SIG-M5 treated with dmso at 0.1 percent for 504 hours (cell line): ENCODE data around the gene POLR1A.

ENCODE experiments used
- DNase-seq: peaks from one replicate; lab custom pipeline; 2025; ENCODE audit not compliant: unreplicated experiment; lab: John Stamatoyannopoulos, UW

Gene POLR1A

GRCh38 chr2:86105252-86105968 is at the start of gene POLR1A:
POLR1A (minus strand) TSS chr2:86105886; CDS start chr2:86105776, 110 bp downstream.
- DNase-seq = peak; percentile 95

DNA sequence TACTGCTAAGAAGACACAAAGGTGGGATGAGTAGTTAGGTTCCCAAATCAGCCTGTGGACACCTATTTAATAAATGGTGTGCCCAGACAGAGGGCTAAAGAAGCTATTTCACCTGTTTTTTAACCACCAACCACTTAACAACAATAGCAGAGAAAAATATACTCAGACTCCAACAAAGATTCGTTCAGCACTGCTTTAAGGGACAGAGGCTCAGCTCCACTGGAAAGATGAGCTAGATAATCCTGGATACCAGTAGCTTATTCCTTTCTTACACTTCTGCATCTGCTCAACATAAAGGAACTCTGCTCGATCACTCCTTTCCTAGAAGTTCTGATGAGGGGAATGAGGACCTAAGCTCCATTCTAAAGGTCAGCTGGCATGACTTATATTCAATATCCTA is 44.8 kb upstream of the POLR1A start:
- DNase-seq = no peak

DNA sequence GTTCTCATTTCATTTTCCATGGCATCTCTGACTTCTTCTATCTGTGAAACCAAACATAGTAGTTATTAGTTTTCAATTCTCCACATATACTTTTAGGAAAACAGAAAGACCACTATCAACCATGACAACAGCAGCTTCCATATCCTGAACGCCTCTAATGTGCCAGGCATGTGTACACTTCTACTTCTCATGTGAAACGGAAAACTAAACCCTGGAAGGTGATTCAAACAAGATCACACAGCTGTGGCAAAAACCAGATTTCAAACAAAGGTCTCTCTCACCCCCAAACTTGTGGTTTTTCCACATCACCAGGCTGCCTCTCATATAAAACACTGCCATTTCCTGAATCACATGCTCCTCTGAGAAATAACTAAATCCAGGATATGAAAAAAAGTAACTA is 42.1 kb upstream of the POLR1A start:
- no peak for DNase-seq

GRCh38 chr2:86143926-86144685 is 38.4 kb upstream of the POLR1A start:
- no peak for DNase-seq

- DNase-seq = peak; percentile 57
Observed at GRCh38 chr2:86143307-86143706, 37.6 kb upstream of the POLR1A start.

- DNase-seq = no peak
Observed at GRCh38 chr2:86142436-86143257, 37.0 kb upstream of the POLR1A start.

- DNase-seq = no peak
Observed at GRCh38 chr2:86140969-86141392, 35.3 kb upstream of the POLR1A start.

- DNase-seq = no peak
Observed at GRCh38 chr2:86139981-86140380, 34.3 kb upstream of the POLR1A start.

- DNase-seq = no peak
Observed at GRCh38 chr2:86138736-86139625, 33.3 kb upstream of the POLR1A start.

GRCh38 chr2:86136141-86136540 is 30.5 kb upstream of the POLR1A start:
- DNase-seq = no peak

DNA sequence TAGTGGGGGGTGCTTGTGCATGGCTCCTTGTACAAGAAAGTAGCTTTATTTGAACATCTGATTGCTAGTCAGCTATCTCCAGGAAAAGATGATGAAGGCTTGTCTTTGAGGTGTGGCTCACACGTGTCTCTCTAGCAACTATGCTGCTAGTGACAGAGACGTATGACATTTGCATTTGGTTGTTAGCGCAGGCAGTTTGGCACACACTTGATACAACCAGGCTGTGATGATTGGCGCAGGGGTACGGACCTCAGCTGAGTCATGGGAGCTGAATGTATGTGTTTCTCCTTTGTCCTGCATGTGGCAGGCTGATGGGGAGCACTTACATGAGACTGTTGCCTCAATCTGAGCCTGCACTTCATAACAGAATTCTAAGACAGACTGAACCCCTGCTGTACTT is 30.0 kb upstream of the POLR1A start:
- DNase-seq = no peak

- DNase-seq = no peak
Observed at GRCh38 chr2:86134709-86135108, 29.0 kb upstream of the POLR1A start.

DNA sequence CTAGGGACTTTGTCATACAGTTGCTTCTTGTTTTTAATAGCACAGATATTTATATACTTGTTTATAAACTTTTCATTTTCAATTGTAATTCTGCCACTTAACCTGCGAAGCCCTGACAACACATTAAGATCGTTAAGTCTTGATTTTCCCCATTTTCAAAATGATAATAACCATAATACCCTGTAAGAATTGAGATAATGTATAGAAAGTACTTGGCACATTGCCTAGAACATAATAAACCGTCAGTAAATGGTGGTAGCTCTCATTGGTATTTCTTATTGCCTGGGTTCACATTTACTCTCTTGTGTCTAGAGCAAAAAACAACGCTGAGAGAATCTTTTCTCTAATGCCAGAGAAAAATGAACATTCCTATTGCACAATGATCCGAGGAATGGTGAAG is 19.0 kb upstream of the POLR1A start:
- no peak for DNase-seq

DNA sequence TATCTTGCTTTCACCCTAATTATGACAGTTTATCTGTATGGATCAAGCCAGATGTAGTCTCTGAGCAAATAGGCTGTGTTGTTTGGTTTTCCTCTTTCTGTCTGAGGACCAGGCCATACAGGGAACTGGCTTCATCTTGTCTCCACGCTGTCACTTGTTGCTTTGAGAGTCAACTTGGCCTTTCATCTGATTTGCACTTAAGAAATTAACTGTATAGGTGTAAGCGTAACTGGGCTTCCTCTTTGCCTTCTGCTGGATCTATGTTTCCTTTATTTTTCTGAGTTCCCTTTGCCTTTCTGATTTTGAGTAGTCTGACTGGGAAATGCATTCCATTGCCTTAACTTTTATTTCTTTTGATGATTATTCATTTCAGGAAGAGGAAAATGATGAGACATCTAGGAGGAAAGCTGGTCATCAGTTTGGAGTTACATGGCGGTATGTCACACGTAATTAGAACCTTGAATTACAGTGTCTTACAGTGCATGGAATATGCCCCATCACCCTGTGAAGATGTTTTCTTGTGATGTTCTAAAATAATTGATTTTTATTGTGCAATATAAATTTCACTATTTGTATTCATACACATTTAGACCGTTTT is 17.7 kb upstream of the POLR1A start:
- no peak for DNase-seq

DNA sequence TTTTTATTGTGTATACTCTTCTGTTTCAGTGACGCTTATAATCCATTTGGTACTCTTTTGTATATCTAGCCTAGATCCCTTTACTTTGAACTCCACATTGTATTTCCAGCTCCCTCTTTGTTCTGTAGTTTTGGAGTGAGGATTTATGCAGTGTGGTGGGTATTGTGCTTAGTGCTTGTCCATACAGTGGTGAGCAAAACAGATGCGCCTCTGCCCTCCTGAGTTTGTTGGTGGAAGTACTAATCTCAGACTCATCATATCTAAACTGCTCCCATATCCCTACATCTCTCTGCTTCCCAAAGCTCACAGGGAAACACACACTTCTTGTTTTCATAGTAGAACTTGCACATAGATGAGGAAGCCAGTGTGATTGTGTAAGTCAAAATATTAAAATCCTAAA is 12.4 kb upstream of the POLR1A start:
- DNase-seq = no peak

DNA sequence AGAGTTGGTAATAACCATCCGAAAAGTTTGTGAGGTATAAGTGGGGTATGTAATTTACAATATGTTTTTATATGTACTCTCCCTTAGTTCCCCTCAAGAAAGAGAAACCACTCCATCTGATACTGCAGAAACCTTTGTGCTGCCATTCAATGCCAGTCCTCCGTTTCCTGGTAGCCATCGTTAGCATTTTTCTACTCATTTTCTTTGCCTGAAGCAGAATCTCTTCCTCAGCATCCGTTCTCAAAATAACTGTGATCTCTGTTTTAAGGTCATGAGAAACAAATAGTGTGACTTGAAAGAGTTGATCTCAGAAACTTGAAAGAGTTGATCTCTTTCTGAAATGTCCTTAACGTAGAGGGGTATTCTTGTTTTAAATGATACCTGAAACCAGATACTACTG is 1.3 kb upstream of the POLR1A start:
- peak; percentile 25 for DNase-seq

- DNase-seq = peak; percentile 97
Observed at GRCh38 chr2:86105969-86106945, 571 bp upstream of the POLR1A start, which contains the start of gene PTCD3. PTCD3 (plus strand) TSS chr2:86106235; CDS start chr2:86106248, 13 bp downstream.

DNA sequence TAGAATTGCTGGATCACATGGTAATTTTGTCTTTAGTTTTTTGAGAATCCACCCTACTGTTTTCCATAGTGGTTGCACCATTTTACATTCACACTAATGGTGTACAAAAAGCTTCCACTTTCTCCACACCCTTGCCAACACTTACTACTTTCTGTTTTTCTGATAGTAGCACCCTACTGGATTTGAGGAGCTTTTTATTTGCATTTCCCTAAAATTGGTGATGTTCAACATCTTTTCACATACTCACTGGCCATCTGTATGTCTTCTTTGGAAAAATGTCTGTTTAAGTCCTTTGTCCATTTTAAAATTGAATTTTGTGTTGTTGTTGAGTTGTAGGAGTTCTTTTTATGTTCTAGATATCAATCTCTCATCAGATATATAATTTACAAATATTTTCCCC is 3.5 kb downstream of the POLR1A start:
- DNase-seq = no peak

GRCh38 chr2:86097913-86098312 is 7.8 kb downstream of the POLR1A start:
- no peak for DNase-seq
